Measurements from ENCODE around the gene ENAH.
"Not testable (repeated sequence)": the region's sequence is repeated elsewhere in the genome, so short reads cannot be mapped to it uniquely, and the experiment has no call there.

The ENAH gene

GRCh38 chr1:225476538-225476988 is 176.4 kb downstream of the ENAH start:
- no peaks in the 10 kb centered on the region for H3K9me3 ChIP-seq (ENCODE audit: low read length)
- H3K4me1 ChIP-seq (ENCODE audit: insufficient read depth, low read length): no peaks in the 10 kb centered on the region
- no peak overlapping the region for H3K4me3 ChIP-seq (ENCODE audit: low read length)
- H3K27me3 ChIP-seq (ENCODE audit: insufficient read depth, low read length): no peaks in the 10 kb centered on the region
- no peak overlapping the region for H2AFZ ChIP-seq (ENCODE audit: low read depth, low read length)
- no peaks in the 10 kb centered on the region for H3K36me3 ChIP-seq (ENCODE audit: insufficient read depth, low read length)

GRCh38 chr1:225476100-225476511 is 176.8 kb downstream of the ENAH start:
- H3K4me3 ChIP-seq (ENCODE audit: low read length): no peak overlapping the region
- no peak overlapping the region for H2AFZ ChIP-seq (ENCODE audit: low read depth, low read length)
- no peaks in the 10 kb centered on the region for H3K36me3 ChIP-seq (ENCODE audit: insufficient read depth, low read length)
- no peaks in the 10 kb centered on the region for H3K27me3 ChIP-seq (ENCODE audit: insufficient read depth, low read length)
- H3K4me1 ChIP-seq (ENCODE audit: insufficient read depth, low read length): no peaks in the 10 kb centered on the region
- H3K9me3 ChIP-seq (ENCODE audit: low read length): no peaks in the 10 kb centered on the region

GRCh38 chr1:225474986-225475820 is 177.7 kb downstream of the ENAH start:
- H3K9me3 ChIP-seq (ENCODE audit: low read length): no peaks in the 10 kb centered on the region
- no peaks in the 10 kb centered on the region for H3K36me3 ChIP-seq (ENCODE audit: insufficient read depth, low read length)
- H3K4me1 ChIP-seq (ENCODE audit: insufficient read depth, low read length): no peaks in the 10 kb centered on the region
- no peak overlapping the region for H3K4me3 ChIP-seq (ENCODE audit: low read length)
- H2AFZ ChIP-seq (ENCODE audit: low read depth, low read length): no peak overlapping the region
- H3K27me3 ChIP-seq (ENCODE audit: insufficient read depth, low read length): no peaks in the 10 kb centered on the region

- Histone ChIP-seq H3K4me1 (ENCODE audit: insufficient read depth, low read length) (no peaks in the 10 kb centered on the region), H2AFZ (ENCODE audit: low read depth, low read length) (no peak overlapping the region), H3K4me3 (ENCODE audit: low read length) (no peak overlapping the region), H3K36me3 (ENCODE audit: insufficient read depth, low read length) (no peaks in the 10 kb centered on the region), H3K9me3 (ENCODE audit: low read length) (no peaks in the 10 kb centered on the region), H3K27me3 (ENCODE audit: insufficient read depth, low read length) (no peaks in the 10 kb centered on the region)
Measured at GRCh38 chr1:225474439-225474985, 178.4 kb downstream of the ENAH start.

- H2AFZ ChIP-seq (ENCODE audit: low read depth, low read length); H3K36me3 ChIP-seq (ENCODE audit: insufficient read depth, low read length); H3K27me3 ChIP-seq (ENCODE audit: insufficient read depth, low read length); H3K4me1 ChIP-seq (ENCODE audit: insufficient read depth, low read length); H3K4me3 ChIP-seq (ENCODE audit: low read length); H3K9me3 ChIP-seq (ENCODE audit: low read length): not testable (repeated sequence)
Measured at GRCh38 chr1:225473676-225474438, 179.1 kb downstream of the ENAH start.

- not testable (repeated sequence) for H3K4me1 ChIP-seq (ENCODE audit: insufficient read depth, low read length); H3K9me3 ChIP-seq (ENCODE audit: low read length); H3K36me3 ChIP-seq (ENCODE audit: insufficient read depth, low read length); H3K4me3 ChIP-seq (ENCODE audit: low read length); H2AFZ ChIP-seq (ENCODE audit: low read depth, low read length); H3K27me3 ChIP-seq (ENCODE audit: insufficient read depth, low read length)
Measured at GRCh38 chr1:225473266-225473665, 179.7 kb downstream of the ENAH start.

GRCh38 chr1:225471453-225472301 is 181.2 kb downstream of the ENAH start:
- H3K4me1 ChIP-seq (ENCODE audit: insufficient read depth, low read length): no peaks in the 10 kb centered on the region
- H3K9me3 ChIP-seq (ENCODE audit: low read length): no peaks in the 10 kb centered on the region
- no peak overlapping the region for H2AFZ ChIP-seq (ENCODE audit: low read depth, low read length)
- H3K27me3 ChIP-seq (ENCODE audit: insufficient read depth, low read length): no peaks in the 10 kb centered on the region
- H3K36me3 ChIP-seq (ENCODE audit: insufficient read depth, low read length): no peaks in the 10 kb centered on the region
- H3K4me3 ChIP-seq (ENCODE audit: low read length): no peak overlapping the region

GRCh38 chr1:225471109-225471452 is 181.8 kb downstream of the ENAH start:
- Histone ChIP-seq H3K4me3 (ENCODE audit: low read length) (no peak overlapping the region), H3K4me1 (ENCODE audit: insufficient read depth, low read length) (no peaks in the 10 kb centered on the region), H3K36me3 (ENCODE audit: insufficient read depth, low read length) (no peaks in the 10 kb centered on the region), H2AFZ (ENCODE audit: low read depth, low read length) (no peak overlapping the region), H3K27me3 (ENCODE audit: insufficient read depth, low read length) (no peaks in the 10 kb centered on the region), H3K9me3 (ENCODE audit: low read length) (no peaks in the 10 kb centered on the region)

GRCh38 chr1:225470211-225471108 is 182.5 kb downstream of the ENAH start:
- Histone ChIP-seq H3K36me3 (ENCODE audit: insufficient read depth, low read length) (no peaks in the 10 kb centered on the region), H3K27me3 (ENCODE audit: insufficient read depth, low read length) (no peaks in the 10 kb centered on the region)

GRCh38 chr1:225469051-225469450 is 183.9 kb downstream of the ENAH start:
- no peaks in the 10 kb centered on the region for H3K9me3 ChIP-seq (ENCODE audit: low read length)
- no peak overlapping the region for H3K4me3 ChIP-seq (ENCODE audit: low read length)
- no peaks in the 10 kb centered on the region for H3K27me3 ChIP-seq (ENCODE audit: insufficient read depth, low read length)
- no peaks in the 10 kb centered on the region for H3K36me3 ChIP-seq (ENCODE audit: insufficient read depth, low read length)
- peaks cover 13% of the 10 kb centered on the region for H3K4me1 ChIP-seq (ENCODE audit: insufficient read depth, low read length)
- no peak overlapping the region for H2AFZ ChIP-seq (ENCODE audit: low read depth, low read length)

More at GRCh38 chr1:225470211-225471108, 182.5 kb downstream of the ENAH start:
- Histone ChIP-seq H3K4me1 (ENCODE audit: insufficient read depth, low read length) (peaks cover 1% of the 10 kb centered on the region), H3K4me3 (ENCODE audit: low read length) (no peak overlapping the region), H3K9me3 (ENCODE audit: low read length) (no peaks in the 10 kb centered on the region), H2AFZ (ENCODE audit: low read depth, low read length) (no peak overlapping the region)

GRCh38 chr1:225468270-225469020 is 184.5 kb downstream of the ENAH start:
- Histone ChIP-seq H3K36me3 (ENCODE audit: insufficient read depth, low read length) (no peaks in the 10 kb centered on the region), H3K4me1 (ENCODE audit: insufficient read depth, low read length) (peaks cover 16% of the 10 kb centered on the region), H3K9me3 (ENCODE audit: low read length) (no peaks in the 10 kb centered on the region), H3K4me3 (ENCODE audit: low read length) (no peak overlapping the region), H3K27me3 (ENCODE audit: insufficient read depth, low read length) (no peaks in the 10 kb centered on the region), H2AFZ (ENCODE audit: low read depth, low read length) (no peak overlapping the region)
